GM18502 (cell line): Measurements from ENCODE around the gene NAA15.
"Not testable (repeated sequence)": the region's sequence is repeated elsewhere in the genome, so short reads cannot be mapped to it uniquely, and the experiment has no call there.

Experiments
- ATAC-seq: cut with Tn5 transposase; IDR thresholded peaks from one replicate; pipeline ENCODE4 v1.9.1; 2021; ENCODE audit warnings: mild to moderate bottlenecking; ENCODE audit not compliant: unreplicated experiment, poor library complexity

NAA15 gene

GRCh38 chr4:139295942-139296299, 5.4 kb upstream of the NAA15 start:
- ATAC-seq: no peak

GRCh38 chr4:139297001-139297410, 4.3 kb upstream of the NAA15 start:
- ATAC-seq: peak; percentile 13

DNA sequence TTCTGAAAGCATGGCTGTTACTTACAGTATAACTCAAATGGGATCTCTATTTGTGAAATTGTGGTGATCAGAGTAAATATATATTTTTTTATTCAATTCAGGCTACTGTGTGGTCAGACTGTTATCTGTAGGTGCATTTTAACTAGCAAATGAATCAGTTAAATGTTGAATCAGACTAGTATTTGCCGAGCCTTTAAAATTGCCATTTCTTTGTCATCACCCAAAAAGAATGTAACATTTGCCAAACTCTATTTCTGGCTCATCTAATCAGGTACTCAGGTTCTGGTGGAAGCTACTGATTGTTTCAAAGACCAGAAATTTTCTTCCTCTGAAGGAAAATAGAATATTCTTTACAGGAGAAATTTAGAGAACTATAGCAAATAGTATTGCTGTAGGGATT, 1.8 kb upstream of the NAA15 start:
- ATAC-seq: no peak

DNA sequence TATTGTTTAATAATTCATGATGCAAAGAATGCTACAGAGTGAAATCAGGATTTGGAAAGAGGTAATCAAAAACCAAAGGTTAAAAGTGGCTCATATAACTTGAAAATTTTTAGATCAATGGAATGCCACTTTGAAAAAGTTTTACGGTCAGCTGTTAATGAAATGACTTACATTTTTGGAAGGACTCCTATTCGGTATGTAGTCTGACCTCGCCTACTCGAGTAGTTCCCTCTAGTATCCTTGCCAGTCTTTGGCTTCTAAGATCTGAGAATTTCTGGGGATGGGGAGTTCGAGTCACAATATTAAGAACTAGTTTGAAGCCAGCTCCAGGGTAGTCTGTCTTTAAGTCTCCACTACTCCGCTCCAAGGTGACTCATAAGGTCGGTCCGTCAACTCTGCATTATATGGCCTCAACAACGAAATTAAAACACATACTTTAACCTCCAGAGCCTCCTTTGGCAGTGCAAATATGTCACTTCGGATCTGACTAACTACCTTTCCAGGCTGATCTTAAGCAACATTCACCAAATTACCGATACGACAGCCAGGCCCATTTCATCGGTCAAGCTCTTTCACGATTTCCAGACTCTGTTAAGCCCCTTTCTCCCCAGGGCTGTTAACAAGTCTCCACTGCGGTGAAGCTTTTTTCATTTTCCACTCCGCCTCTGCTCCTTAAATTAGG, 733 bp upstream of the NAA15 start:
- ATAC-seq: peak; percentile 6

- peak; percentile 44 for ATAC-seq
Measured at GRCh38 chr4:139301821-139302611, 711 bp downstream of the NAA15 start, which contains the start of gene NDUFC1. Gene NDUFC1 (minus strand): TSS chr4:139302477. CDS start chr4:139295798, 6,679 bp downstream.

DNA sequence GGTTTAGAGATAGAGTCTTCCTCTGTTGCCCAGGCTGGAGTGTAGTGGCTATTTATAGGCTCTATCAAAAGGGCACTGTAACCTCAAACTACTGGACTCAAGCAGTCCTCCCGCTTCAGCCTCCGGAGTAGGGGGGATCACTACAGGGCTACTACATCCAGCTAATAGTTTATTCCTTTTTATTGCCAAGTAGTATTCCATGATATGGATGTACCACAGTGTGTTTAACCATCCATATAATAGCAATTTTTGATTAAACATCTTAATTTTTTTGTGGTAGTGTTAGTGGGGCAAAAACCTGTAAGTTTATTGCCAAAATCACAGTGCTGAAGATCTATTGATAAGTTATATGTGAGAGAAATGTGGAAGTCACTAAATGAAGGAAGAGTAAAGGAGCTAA, 3.6 kb downstream of the NAA15 start:
- no peak for ATAC-seq

DNA sequence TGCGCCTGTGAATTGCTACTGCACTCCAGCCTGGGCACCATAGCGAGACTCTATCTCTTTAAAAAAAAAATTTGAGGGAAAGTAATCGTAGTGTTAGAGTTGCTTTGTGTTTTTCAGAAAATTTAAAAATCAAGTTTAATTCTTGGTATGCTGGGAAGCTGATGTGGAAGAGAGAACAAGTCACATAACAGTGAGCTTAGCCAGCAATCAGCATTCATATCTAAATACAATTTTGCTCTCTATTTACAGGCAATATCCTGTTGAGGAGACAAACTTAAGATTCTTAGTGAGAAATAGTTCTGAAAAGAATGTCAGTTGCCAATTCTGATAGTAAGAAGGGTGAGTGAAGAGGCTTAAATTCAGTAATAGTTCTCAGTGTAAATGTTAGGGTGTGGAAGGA, 10.6 kb downstream of the NAA15 start:
- no peak for ATAC-seq

DNA sequence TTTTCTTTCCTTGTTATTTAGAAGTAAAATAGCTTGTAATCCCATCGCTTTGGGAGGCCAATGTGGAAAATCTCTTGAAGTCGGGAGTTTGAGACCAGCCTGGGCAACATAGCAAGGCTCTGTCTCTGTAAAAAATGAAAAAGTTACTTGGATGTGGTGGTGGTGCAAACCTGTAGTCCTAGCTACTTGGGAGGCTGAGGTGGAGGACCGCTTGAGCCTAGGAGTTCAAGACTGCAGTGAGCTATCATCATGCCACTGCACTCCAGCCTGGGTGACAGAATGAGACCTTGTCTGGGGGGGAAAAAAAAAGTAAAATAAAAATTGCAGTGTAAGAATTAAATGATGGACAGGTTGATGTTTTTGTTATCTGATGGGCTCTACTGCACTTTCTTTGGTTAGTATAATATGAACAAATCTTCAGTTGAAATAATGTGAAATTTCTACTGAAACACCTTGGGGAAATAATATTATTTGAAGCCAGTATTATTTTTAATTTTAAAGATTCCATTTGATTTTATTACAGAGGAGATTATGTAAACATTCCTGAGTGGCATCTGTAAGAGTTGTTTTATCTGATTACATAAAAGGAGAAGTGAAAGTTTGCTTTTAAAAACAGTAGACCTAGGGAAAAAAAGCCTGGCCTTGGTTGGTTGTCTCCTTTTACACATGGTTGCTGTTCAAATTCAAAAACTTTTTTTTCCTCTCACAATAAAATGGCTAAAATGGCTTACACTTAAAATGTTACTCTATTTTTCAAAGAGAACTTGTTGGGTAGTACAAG, 11.4 kb downstream of the NAA15 start:
- no peak for ATAC-seq

GRCh38 chr4:139313414-139313813, 12.1 kb downstream of the NAA15 start:
- not testable (repeated sequence) for ATAC-seq

DNA sequence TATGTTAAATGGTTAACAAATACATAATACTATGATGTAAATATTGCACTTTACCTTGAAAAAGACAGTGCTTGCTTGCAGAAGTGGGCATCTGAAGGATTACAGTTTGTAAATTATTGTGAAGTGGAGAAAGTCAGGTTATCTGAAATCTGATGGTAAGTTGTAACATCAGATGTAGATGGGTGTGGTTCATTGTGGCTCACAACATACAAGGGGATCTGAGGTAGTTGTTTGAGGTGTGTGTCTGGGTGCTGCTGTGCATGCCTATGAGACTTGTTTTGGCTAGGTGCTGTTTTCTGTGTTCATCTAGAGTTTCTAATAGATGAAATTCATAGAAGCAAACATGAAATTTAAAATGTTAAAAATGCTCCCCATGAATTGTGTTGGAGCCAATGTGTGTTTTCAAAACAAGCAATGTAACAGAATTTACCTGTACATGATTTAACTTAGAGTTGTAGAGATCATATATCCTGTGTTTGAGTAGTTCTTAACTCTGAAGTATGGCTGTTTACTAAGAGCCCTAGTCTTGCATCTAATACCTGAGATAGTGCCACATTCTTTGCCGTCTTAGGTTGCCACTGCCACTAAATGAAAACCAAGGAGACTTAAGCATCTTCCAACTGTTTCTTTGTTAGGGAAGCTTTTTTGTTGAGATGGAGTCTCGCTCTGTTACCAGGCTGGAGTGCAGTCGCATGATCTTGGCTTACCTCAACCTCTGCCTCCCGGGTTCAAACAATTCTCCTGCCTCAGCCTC, 12.9 kb downstream of the NAA15 start:
- no peak for ATAC-seq

DNA sequence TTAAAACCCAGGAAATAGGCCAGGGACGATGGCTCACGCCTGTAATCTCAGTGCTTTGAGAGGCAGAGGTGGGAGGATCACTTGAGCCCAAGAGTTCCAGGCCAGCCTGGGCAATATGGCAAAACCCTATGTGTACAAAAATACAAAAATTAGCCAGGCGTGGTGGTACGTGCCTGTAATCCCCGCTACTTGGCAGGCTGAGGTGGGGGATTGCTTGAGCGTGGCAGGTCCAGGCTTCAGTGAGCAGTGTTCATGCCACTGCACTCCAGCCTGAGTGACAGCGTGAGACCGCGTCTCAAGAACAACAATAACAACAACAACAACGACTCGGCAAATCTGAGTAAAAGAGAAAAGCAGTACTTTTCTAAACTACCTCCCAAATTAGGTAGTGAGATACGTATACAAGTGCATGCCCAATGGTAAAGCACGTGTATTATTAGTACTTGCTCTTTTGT, 13.9 kb downstream of the NAA15 start:
- peak; percentile 80 for ATAC-seq

GRCh38 chr4:139316733-139317132, 15.4 kb downstream of the NAA15 start:
- ATAC-seq: no peak

DNA sequence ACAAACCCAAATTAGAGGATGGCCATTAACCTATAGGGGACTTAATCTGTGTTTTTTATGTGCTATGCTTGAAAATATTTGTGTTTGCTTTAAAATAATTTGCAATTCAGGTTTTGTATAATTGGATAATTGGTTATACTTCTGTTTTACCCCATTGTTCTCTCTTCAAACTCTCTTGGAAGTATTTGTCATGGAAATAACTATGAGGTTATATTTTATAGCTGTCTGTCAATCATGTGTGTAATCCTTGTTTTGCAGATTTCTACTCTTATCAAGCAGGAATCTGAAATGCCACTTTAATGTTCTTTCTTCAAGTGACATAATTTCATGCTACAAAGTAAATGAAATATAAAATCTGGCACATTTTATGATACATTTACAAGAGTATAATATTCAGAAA, 16.3 kb downstream of the NAA15 start:
- ATAC-seq: no peak

DNA sequence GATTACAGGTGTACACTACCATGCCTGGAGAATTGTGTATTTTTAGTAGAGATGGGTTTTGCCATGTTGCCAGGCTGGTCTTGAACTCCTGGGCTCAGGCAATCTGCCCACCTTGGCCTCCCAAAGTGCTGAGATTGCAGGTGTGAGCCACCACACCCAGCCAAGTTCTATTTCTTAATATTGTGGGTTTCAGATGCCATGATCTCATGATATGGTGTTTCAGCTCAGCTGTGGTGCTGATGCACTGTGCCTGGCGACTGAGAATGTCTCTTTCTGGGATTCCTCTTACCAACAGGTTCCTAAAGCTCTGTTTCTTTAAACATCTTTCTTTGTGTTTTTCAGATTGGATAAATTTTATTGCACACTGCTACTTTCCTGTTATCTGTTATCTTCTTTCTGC, 18.3 kb downstream of the NAA15 start:
- no peak for ATAC-seq

DNA sequence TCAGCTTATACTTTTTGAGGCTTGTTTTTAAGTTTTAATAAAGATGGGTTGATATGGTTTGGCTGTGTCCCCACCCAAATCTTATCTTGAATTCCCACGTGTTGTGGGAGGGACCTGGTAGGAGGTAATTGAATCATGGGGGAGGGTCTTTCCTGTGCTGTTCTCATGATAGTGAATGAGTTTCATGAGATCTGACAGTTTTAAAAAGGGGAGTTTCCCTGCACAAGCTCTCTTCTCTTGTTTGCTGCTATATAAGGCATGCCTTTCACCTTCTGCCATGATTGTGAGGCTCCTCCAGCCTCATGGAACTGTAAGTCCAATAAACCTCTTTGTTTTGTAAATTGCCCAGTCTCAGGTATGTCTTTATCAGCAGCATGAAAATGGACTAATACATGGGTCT, 20.8 kb downstream of the NAA15 start:
- not testable (repeated sequence) for ATAC-seq

DNA sequence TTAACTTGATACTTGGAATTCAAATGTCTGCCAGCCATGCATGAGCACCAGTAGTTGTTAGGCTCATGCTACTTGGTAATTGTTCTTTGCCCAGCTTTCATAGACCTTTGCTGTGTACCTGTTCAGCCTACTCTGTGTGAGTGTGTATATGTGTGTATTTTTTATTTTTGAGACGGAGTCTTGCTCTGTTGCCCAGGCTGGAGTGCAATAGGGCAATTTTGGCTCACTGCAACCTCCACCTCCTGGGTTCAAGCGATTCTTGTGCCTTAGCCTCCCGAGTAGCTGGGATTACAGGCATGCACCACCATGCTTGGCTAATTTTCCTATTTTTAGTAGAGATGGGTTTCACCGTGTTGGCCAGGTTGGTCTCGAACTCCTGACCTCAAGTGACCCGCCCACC, 21.2 kb downstream of the NAA15 start:
- ATAC-seq: not testable (repeated sequence)

- no peak for ATAC-seq
Measured at GRCh38 chr4:139324620-139325019, 23.3 kb downstream of the NAA15 start.

DNA sequence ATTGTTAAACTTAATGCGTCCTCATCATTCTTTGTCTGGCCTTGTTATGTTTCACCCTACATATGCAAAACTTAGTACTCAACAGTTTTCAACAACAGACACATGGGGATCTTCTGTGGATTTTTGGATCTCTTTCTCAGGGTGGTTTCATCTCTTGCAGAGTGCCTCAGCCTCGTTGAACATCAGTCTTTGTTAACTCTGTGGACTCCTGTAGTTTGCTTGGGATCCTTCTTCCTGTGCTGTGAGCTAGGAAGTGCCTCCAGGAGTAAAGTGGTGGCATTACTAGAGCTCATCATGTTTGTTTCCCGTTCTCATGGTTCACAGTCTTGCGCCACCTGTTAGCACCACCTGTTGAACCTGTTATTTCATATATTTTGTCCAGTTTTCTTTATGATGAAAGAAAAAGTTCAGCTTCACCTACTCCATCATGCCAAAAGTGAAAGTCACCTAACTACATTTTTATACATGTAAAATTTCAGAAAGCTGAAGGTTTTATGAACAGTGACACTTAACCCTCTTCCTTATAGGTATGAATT, 28.4 kb downstream of the NAA15 start:
- no peak for ATAC-seq

DNA sequence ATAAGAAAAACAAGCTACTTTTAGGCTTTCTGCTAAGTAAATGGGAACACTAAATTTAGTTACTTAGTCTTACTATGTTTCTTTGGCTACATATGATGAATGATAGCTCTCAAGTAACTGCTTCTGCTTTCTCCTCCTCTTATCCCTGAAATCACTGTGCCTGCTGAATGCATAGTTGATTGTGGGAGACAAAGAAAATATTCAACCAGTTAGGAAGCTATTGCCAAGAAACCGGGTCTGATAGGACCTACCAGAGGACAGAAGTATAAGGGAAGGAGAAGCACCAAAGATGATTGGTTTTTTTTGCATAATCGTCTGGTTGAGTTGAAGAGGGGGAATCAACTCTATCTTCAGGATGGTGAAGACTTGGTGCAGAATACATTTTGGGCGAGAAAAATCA, 29.0 kb downstream of the NAA15 start:
- no peak for ATAC-seq

GRCh38 chr4:139331185-139331584, 29.9 kb downstream of the NAA15 start:
- no peak for ATAC-seq
